ENCODE data around the gene VASP. TPM values are rescaled to one million over a fixed set of nuclear protein-coding genes. Genes with fewer than 3 reads are reported as not detected.

The VASP gene
- total RNA-seq, 1 experiment from 2014 or later: 152 TPM

DNA sequence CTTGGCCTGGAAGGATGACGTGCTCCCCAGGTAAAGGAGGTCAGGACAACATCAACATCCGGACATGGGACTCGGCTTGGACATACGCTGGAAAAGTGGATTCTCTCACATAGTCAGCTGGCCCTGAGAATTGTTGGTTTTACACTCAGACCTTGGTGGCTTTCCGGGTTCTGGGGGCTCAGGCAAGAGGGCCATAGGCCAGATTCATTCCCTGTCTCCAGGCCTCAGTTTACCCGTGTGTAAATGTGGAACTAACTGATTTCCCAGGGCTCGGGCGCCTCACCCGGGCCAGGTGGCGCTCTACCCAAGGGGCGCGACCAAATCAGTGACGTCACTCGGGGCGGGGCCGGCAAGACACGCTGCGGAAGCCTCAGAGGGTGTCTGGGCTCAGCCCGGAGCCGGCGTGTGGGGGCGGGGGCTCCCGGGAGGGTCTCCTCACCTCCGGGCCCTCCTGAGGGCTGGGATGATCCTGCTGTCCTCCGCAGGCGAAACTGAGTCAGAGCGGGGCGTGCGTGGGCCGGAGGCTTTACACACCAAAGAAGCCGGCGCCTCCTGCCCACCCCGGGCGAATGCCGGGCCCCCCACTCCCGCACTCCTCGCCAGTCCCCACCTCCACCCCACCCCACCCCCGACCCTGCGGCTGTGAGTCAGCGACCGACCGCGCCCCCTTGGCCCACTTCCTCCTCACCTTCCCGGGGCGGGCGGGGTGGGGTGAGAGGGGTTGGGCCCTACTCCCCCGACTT, 862 bp upstream of the VASP start (continued):
- TF ChIP-seq, protein P1, sequence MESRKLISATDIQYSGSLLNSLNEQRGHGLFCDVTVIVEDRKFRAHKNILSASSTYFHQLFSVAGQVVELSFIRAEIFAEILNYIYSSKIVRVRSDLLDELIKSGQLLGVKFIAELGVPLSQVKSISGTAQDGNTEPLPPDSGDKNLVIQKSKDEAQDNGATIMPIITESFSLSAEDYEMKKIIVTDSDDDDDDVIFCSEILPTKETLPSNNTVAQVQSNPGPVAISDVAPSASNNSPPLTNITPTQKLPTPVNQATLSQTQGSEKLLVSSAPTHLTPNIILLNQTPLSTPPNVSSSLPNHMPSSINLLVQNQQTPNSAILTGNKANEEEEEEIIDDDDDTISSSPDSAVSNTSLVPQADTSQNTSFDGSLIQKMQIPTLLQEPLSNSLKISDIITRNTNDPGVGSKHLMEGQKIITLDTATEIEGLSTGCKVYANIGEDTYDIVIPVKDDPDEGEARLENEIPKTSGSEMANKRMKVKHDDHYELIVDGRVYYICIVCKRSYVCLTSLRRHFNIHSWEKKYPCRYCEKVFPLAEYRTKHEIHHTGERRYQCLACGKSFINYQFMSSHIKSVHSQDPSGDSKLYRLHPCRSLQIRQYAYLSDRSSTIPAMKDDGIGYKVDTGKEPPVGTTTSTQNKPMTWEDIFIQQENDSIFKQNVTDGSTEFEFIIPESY (IDR thresholded peaks at IDR 0.05; ENCODE audit: extremely low read depth, insufficient replicate concordance, low read length): no peak

DNA sequence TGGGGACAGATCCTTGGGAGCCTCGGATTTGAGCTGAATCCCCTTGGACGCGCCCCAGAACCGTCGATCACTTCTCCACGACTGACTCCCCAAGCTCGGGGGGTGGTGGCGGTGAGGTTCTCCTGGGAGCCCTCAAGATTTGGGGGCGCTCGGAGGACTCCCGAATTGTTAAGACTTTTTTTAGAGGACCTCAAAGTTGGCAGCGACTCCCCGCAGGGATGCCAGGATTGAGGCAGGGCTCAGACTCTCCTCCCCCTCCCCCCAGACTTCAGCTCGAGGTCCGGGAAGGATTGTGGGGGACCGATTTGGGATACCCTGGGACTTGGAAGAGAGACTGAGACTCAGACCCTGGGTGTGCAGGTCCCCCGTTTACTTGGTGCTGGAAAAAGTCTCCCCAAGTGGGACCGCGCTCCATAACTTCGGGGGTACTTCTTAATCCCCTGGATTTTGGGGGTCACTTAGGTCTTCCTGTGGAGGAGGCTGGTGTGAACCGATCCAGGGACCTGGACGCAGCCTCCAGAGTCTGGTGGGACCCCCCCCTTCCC, 665 bp downstream of the VASP start:
- TF ChIP-seq CBX3 (IDR thresholded peaks at IDR 0.05; ENCODE audit: low read depth) (no peak), CEBPB (IDR thresholded peaks at IDR 0.05; ENCODE audit: low read depth) (no peak), RAD21 (IDR thresholded peaks at IDR 0.05; ENCODE audit: low read depth) (no peak)
- Histone ChIP-seq H3K36me3 (ENCODE audit: control insufficient read depth in 1 of 2, insufficient read depth in 2 of 2, low read length in 2 of 2) (peaks cover 0 to 5% of the 10 kb centered on the region in 2 experiments; a peak in 1 of 4 replicates), H3K4me1 (ENCODE audit: control insufficient read depth in 1 of 2, insufficient read depth in 2 of 2, low read length in 2 of 2) (peaks cover 34 to 66% of the 10 kb centered on the region in 2 experiments), H3K9me2 (ENCODE audit: insufficient read depth) (no peaks in the 10 kb centered on the region), H3K27me3 (ENCODE audit: insufficient read depth, low read length) (no peaks in the 10 kb centered on the region), H3K9me3 (ENCODE audit: control insufficient read depth in 1 of 2, insufficient read depth in 1 of 2, low read depth in 1 of 2, low read length in 2 of 2) (no peaks in the 10 kb centered on the region), H3K27ac (ENCODE audit: low read depth, low read length) (peak overlapping the region; percentile 95), H3K4me3 (replicated peaks in 1 of 2; ENCODE audit: low read depth in 1 of 2, low read length in 2 of 2) (peak overlapping the region; percentile 98 to 99), H3K4me2 (ENCODE audit: low read length) (peak overlapping the region; percentile 99), H3K9ac (ENCODE audit: low read length) (peak overlapping the region; percentile 98), H3K79me2 (ENCODE audit: insufficient read depth, low read length) (peaks cover 60% of the 10 kb centered on the region), H2AFZ (ENCODE audit: low read depth, low read length, poor library complexity, severe bottlenecking) (no peak overlapping the region), H4K20me1 (ENCODE audit: insufficient read depth) (no peaks in the 10 kb centered on the region)
- RAD21 ChIA-PET (ENCODE audit: low non-redundant PET in 1 of 2, low total read pairs in 2 of 2, uncharacterized antibody in 2 of 2, unreplicated experiment in 2 of 2): no interaction called here
- DNase-seq (ENCODE audit: low read depth, low spot score) (no peak), ATAC-seq (no peak)
- CTCF ChIA-PET: no interaction called here
- intact Hi-C loops (cut with micrococcal nuclease): no loop called here
- TSS peak; percentile 59 for BruUV-seq (replicated peaks)
- POLR2A ChIA-PET: interaction anchor here (0.7 to 1.2 kb wide), 5 partner anchors 83 to 138 kb away, joined by 3 to 5 read pairs (median 3); no protein-coding TSS in a partner anchor
